GM18867 (cell line): ENCODE results near the gene CHD1.

Source experiments
- ATAC-seq: cut with Tn5 transposase; IDR thresholded peaks from one replicate; pipeline ENCODE4 v1.9.1; 2021; ENCODE audit warnings: mild to moderate bottlenecking, moderate library complexity; ENCODE audit not compliant: unreplicated experiment

The CHD1 gene

GRCh38 chr5:98816582-98817222 is 112.1 kb downstream of the CHD1 start:
- ATAC-seq: no peak

GRCh38 chr5:98813755-98814154 is 115.1 kb downstream of the CHD1 start:
- ATAC-seq: peak; percentile 65

GRCh38 chr5:98810206-98810605 is 118.6 kb downstream of the CHD1 start:
- no peak for ATAC-seq

GRCh38 chr5:98807806-98808205 is 121.0 kb downstream of the CHD1 start:
- ATAC-seq: no peak

- ATAC-seq: no peak
These were observed 123.7 kb downstream of the CHD1 start for GRCh38 chr5:98805070-98805469.

GRCh38 chr5:98804066-98804465 is 124.7 kb downstream of the CHD1 start:
- no peak for ATAC-seq
